Nephron (organoid): ENCODE results near the gene FBXO2.
A peak's percentile ranks its signal among the peaks of the same experiment; 100 is the strongest.

Experiments
- H3K27ac Mint-ChIP-seq, 3 experiments: 2 replicates each; pipeline ENCODE4 v1.8.0; 2020; ENCODE audit warnings: mixed read lengths in 3 of 3, mild to moderate bottlenecking in 2 of 3, moderate library complexity in 1 of 3
- H3K27me3 Mint-ChIP-seq: 2 replicates; pipeline ENCODE4 v1.8.0; 2021; ENCODE audit warnings: low read depth, mild to moderate bottlenecking, moderate library complexity, mixed read lengths
- H3K36me3 Mint-ChIP-seq: 2 replicates; pipeline ENCODE4 v1.8.0; 2020; ENCODE audit warnings: low read depth, mixed read lengths
- H3K4me1 Mint-ChIP-seq: 2 replicates; pipeline ENCODE4 v1.8.0; 2020; ENCODE audit warnings: mixed read lengths
- H3K4me3 Mint-ChIP-seq, 3 experiments: 2 replicates each; pipeline ENCODE4 v1.8.0; 2020; ENCODE audit warnings: mild to moderate bottlenecking in 3 of 3, mixed read lengths in 3 of 3, moderate library complexity in 2 of 3
- H3K9me3 Mint-ChIP-seq: 2 replicates; pipeline ENCODE4 v1.8.0; 2020; ENCODE audit warnings: mixed read lengths
- TF ChIP-seq, protein P1 (sequence below), 3 experiments: fragments of 200-600 bp; sonication (generic); IDR thresholded peaks; one replicate each; pipeline ENCODE4 v1.5.0; 2021; ENCODE audit warnings: antibody characterized with exemption in 3 of 3; ENCODE audit not compliant: unreplicated experiment in 3 of 3

Gene FBXO2

DNA sequence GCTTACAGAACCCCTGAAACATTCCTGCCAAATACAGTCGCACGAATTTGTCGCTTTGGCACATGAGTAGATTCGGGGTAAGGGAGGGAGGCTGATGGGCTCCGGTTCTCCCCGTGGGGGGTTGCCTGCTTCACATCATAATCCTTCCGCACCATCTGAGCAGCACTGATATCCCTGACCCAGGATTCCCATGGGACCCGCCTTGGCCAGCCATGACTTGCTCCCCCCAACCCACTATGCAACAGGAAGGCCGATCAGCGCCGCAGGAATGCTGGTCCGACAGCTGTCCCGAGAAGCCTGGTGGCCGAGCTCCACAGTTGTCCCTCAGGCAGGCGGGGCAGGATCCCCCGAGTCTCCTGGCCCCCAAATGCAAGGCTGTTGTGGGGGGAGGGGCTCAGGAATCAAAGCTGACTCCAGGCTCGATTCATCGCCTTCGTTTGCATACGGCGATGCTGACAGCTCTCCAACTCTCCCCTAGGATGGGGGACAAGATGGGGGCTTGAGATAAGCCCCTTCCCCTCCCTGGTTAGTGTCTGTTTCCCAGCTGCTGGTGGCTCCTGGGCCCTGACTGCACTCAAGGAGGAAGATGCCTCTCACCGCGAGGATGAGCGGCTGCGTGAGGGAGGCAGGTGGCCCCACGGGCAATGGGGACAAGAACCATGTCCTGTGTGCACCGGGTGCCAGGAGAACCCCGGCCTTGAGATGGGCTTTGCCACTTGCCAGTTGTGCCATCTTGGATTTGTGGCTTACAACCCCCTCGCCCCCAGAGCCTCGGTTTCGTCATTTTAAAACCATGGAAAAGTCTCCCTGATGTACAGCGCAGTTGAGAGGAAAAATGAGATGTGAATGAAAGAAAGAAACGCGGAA is 46.6 kb upstream of the FBXO2 start:
- TF ChIP-seq, protein P1, sequence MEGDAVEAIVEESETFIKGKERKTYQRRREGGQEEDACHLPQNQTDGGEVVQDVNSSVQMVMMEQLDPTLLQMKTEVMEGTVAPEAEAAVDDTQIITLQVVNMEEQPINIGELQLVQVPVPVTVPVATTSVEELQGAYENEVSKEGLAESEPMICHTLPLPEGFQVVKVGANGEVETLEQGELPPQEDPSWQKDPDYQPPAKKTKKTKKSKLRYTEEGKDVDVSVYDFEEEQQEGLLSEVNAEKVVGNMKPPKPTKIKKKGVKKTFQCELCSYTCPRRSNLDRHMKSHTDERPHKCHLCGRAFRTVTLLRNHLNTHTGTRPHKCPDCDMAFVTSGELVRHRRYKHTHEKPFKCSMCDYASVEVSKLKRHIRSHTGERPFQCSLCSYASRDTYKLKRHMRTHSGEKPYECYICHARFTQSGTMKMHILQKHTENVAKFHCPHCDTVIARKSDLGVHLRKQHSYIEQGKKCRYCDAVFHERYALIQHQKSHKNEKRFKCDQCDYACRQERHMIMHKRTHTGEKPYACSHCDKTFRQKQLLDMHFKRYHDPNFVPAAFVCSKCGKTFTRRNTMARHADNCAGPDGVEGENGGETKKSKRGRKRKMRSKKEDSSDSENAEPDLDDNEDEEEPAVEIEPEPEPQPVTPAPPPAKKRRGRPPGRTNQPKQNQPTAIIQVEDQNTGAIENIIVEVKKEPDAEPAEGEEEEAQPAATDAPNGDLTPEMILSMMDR (IDR thresholded peaks at IDR 0.05; ENCODE audit: unreplicated experiment in 3 of 3), result no peak
- Mint-ChIP-seq H3K27me3 (peaks cover 36% of the 10 kb centered on the region), H3K4me3 (peak overlapping the region in 2 of 3 experiments; percentile 22 to 45), H3K27ac (peak overlapping the region; percentile 47 to 68 (median 65)), H3K36me3 (no peaks in the 10 kb centered on the region), H3K9me3 (no peaks in the 10 kb centered on the region), H3K4me1 (peaks cover 29% of the 10 kb centered on the region)

DNA sequence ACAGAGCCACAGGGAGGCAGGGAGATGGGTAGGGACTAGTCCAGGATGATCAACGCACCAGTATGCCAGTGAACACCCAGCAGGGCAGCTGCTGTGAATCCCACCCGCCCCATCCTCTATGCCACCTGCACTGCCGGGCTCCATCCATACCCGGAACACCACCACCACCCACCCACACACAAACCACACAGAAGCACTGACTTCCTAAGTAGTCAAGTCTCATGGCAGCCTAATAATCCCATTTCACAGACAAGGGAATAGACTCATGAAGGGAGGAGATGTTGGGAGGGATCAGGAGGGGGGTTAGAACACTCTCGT is 43.6 kb upstream of the FBXO2 start:
- no peak overlapping the region for H3K4me3 Mint-ChIP-seq
- H3K27ac Mint-ChIP-seq, result no peak overlapping the region
- TF ChIP-seq, protein P1 (IDR thresholded peaks at IDR 0.05; ENCODE audit: unreplicated experiment in 3 of 3), result no peak
- peaks cover 30% of the 10 kb centered on the region for H3K27me3 Mint-ChIP-seq
- no peaks in the 10 kb centered on the region for H3K36me3 Mint-ChIP-seq
- no peaks in the 10 kb centered on the region for H3K9me3 Mint-ChIP-seq
- H3K4me1 Mint-ChIP-seq, result peaks cover 31% of the 10 kb centered on the region

DNA sequence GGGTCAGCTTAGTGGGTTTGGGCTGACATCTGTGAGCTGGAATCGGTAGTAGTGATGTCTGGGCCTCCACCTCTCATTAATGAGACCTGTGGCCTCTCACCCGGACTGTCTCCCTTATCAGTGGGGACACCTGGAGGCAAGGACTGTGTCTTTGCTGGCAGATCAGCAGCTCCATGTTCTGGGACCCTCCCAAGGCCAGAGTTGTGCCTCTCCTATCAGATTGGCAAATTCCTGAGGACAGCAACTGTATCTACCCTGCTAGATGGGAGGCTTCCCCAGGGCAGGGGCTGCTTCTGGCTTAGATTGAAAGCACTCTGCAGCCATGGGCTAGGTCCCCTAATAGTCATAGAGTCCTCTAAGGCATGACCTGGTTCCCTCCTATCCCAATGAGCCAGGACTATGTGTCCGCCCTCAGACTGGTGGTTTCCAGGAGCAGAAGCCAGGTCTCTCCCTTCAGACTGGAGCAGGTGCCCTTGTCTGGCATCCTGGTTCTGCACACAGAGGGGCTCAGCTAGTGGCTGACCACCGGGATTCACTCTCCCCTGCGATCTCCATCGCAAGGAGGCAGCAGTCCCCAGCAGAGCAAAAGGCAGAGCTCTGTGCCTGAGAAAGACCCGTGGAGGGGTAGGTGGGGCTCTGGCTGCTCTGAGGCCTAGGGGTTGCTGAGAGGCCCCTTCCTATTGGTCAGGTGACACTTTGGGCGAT is 43.1 kb upstream of the FBXO2 start:
- no peak overlapping the region for H3K4me3 Mint-ChIP-seq
- TF ChIP-seq, protein P1 (IDR thresholded peaks at IDR 0.05; ENCODE audit: unreplicated experiment in 3 of 3), result no peak
- H3K36me3 Mint-ChIP-seq, result no peaks in the 10 kb centered on the region
- H3K4me1 Mint-ChIP-seq, result peaks cover 32% of the 10 kb centered on the region
- H3K27ac Mint-ChIP-seq, result no peak overlapping the region
- no peaks in the 10 kb centered on the region for H3K9me3 Mint-ChIP-seq
- peaks cover 35% of the 10 kb centered on the region for H3K27me3 Mint-ChIP-seq

DNA sequence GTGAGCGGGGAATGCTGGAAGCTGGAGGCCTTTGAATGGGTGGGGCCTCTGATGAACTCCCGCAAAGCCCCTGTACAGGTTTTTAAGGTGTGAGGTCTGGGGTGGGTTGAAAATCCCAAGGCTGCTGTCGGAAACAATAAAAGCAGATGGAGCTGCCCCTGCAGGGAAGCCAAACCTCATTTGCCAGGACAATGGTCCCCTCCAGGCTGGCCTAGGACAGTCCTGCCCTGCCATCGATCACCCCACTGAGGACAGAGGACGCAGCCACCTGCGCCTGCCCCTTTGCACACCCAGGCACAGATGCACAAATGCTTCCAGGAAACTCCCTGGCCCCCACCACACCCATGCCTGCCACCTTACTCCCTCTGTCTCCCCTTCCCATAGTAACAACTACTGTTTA is 41.6 kb upstream of the FBXO2 start:
- no peaks in the 10 kb centered on the region for H3K9me3 Mint-ChIP-seq
- peaks cover 36% of the 10 kb centered on the region for H3K27me3 Mint-ChIP-seq
- peaks cover 25% of the 10 kb centered on the region for H3K4me1 Mint-ChIP-seq
- H3K4me3 Mint-ChIP-seq, result no peak overlapping the region
- TF ChIP-seq, protein P1 (IDR thresholded peaks at IDR 0.05; ENCODE audit: unreplicated experiment in 3 of 3), result no peak
- no peak overlapping the region for H3K27ac Mint-ChIP-seq
- no peaks in the 10 kb centered on the region for H3K36me3 Mint-ChIP-seq

DNA sequence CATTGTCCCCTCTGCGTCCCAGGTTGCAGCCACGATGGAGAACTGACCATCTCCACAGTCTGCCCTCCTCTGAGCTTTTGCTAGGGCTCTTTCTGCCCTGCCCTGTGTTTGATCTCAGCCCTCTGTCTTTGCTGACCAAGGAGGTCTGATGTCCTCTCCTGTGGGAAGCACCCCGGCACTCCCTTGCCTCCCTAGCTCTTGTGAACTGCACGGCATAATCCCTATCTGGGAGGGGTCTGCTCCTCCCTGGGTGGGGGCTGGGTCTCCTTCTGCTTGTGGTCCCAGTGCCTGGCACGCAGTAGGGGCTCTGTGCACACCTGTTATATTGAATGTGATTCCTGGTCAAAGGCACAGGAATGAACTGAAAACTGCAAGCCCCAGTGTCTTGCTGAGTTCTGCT is 39.7 kb upstream of the FBXO2 start:
- peak overlapping the region; percentile 48 to 87 (median 62) for H3K4me3 Mint-ChIP-seq

More for the DNA sequence above, 39.7 kb upstream of the FBXO2 start:
- Mint-ChIP-seq H3K27me3 (peaks cover 51% of the 10 kb centered on the region), H3K27ac (no peak overlapping the region), H3K36me3 (no peaks in the 10 kb centered on the region), H3K4me1 (peaks cover 31% of the 10 kb centered on the region), H3K9me3 (no peaks in the 10 kb centered on the region)
- TF ChIP-seq, protein P1 (IDR thresholded peaks at IDR 0.05; ENCODE audit: unreplicated experiment in 3 of 3), result no peak
